Right cardiac atrium (tissue), 5 donors: ENCODE results near the gene SHQ1. TPM values are rescaled to one million over a fixed set of nuclear protein-coding genes. Genes with fewer than 3 reads are reported as not detected.
A peak's percentile ranks its signal among the peaks of the same experiment; 100 is the strongest.

Experiments
- ATAC-seq, 2 donors: fragments of 200-7000 bp; cut with Tn5 transposase; one replicate each; pipeline versions ENCODE4 v1.8.0 to v1.9.1; 2020; ENCODE audit warnings: moderate library complexity in 2 of 2, mild to moderate bottlenecking in 1 of 2
- DNase-seq, 3 donors: peaks; one replicate each; pipeline ENCODE4 v3.0.0-alpha.2; 2020
- H3K27ac ChIP-seq: one replicate; pipeline ENCODE4 v1.5.1; 2013; ENCODE audit warnings: mild to moderate bottlenecking, low read length, control low read depth, moderate library complexity
- H3K27me3 ChIP-seq: one replicate; pipeline ENCODE4 v1.6.1; 2013; ENCODE audit not compliant: control insufficient read depth, insufficient read depth
- H3K4me1 ChIP-seq: one replicate; pipeline ENCODE4 v1.6.1; 2013; ENCODE audit warnings: low read length; ENCODE audit not compliant: control insufficient read depth, insufficient read depth
- H3K4me3 ChIP-seq: one replicate; pipeline ENCODE4 v1.5.1; 2013; ENCODE audit warnings: low read length, control low read depth
- H3K9me3 ChIP-seq: one replicate; pipeline ENCODE4 v1.6.1; 2013; ENCODE audit warnings: low read length; ENCODE audit not compliant: control insufficient read depth
- WGBS: extraction: QIAGEN DNeasy Blood & Tissue Kit; methylation state at CpG from one replicate; pipeline ENCODE4 v1.1.7; 2013; 5-methylcytosine and 5-hydroxymethylcytosine counted together
- intact Hi-C, 4 donors: fragments of 100-400 bp; cut with DNase I; formaldehyde crosslinking; loops; one replicate each; pipeline versions ENCODE4 v1.11.0 to v1.14.0; 2022 to 2023
- long read RNA-seq, 4 donors: library from polyadenylated mRNA; unstranded; transcript quantifications; one replicate each; pipeline ENCODE4 v2.0.0, GENCODE V29; 2020 to 2021
- polyA plus RNA-seq: library from polyadenylated mRNA; stranded (reverse); fragments of 200-250 nt; gene quantifications from one replicate; pipeline ENCODE4 v1.2.3, GENCODE V29; 2013
- total RNA-seq, 4 donors: library from RNA; stranded (reverse); fragmentation: NEBNext Ultra II Directional; extraction: Animal tissue kit (Norgen Biotek cat#: 25700); gene quantifications; one replicate each; pipeline ENCODE4 v1.2.1, GENCODE V29; 2021
- donor health status: healthy with polysubstance abuse.
- donor health status: DM: no; HTN: yes; CAD: no.
- donor health status: DM: no; HTN: no; CAD: no.
- donor health status: DM: no; HTN: yes; CAD: no; lungs with severe emphysema.
- donor health status: DM: yes; HTN: yes; CAD: no.

Gene SHQ1
- total RNA-seq (10 to 100 TPM; 21.0 to 27.1 (median 22.8) TPM), polyA plus RNA-seq (10.7 TPM)
- long read RNA-seq, donor 1, transcript SHQ1-201 (11 exons, 2,879 nt) = major isoform, 53 of 57 reads
- long read RNA-seq, donor 1, partial matches to known transcripts = 1 of 57 reads
- long read RNA-seq, donor 1, other reads (novel, unspliced or antisense) = 3 of 57 reads
- long read RNA-seq, donor 2, transcript SHQ1-201 (11 exons, 2,879 nt) = major isoform, 19 of 21 reads
- long read RNA-seq, donor 2, partial matches to known transcripts = 0 of 21 reads
- long read RNA-seq, donor 2, other reads (novel, unspliced or antisense) = 2 of 21 reads
- long read RNA-seq, donor 3, transcript SHQ1-201 (11 exons, 2,879 nt) = major isoform, 133 of 149 reads
- long read RNA-seq, donor 3, partial matches to known transcripts = 2 of 149 reads
- long read RNA-seq, donor 3, other reads (novel, unspliced or antisense) = 14 of 149 reads
- long read RNA-seq, donor 4, transcript SHQ1-201 (11 exons, 2,879 nt) = major isoform, 22 of 23 reads
- long read RNA-seq, donor 4, partial matches to known transcripts = 1 of 23 reads
- long read RNA-seq, donor 4, other reads (novel, unspliced or antisense) = 0 of 23 reads

DNA sequence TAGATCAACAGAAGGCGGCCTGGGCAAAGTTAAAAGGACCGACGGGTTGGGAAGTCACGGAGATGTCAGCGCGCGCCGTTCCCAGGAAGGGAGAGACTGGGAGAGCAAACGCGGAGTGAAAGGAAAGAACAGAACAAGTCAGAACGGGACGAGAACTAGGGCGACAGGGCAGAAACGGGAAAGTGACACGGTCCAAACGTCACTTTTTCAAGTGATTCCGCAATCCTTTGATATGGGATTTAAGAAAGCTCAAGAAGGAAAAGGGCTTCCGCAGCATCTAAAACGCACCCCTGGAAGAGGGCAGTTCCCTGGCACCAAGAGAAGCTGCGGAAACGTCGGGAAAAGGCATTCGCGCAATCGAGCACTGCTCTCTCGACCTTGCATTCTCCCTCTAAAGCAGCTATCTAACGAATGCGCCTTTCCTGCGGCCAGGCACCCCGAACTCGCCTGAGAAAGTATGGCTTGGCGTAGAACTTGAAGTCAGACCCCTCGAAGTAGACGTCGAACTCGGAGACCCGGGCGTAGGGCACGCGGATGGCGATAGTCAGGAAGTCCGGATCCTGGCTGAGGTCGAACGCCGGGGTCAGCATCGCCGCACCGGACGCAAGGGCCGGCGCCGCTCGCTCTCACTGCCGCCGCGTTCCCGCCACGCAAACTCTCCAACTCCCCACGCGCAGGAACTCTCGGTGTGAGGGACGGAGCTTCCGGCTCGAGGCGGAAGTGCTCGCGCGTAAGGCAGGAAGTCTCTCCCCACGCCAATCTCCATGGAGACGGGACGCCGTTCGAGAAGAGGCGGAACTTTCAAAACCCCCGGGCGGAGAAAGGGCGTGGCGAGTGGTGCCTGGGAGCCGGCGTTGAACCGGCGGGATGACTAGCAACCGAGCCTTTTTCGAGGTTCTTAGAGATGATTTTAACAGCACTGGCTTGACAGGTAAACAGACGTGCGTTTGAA is at the start of gene SHQ1:
Gene SHQ1, minus strand, starts transcription at position 695 of the 952 bp plus-strand sequence. Its CDS starts 105 bp downstream, at position 590.
- DNase-seq = peak; percentile 97 to 99 (median 98)
- ATAC-seq = peak; percentile 99
- under 1% methylated on average over 86 of the region's 86 CpGs for WGBS
- H3K9me3 ChIP-seq = no peaks in the 10 kb centered on the region
- no peaks in the 10 kb centered on the region for H3K27me3 ChIP-seq
- peak within 1 kb of the TSS; percentile 90 for H3K27ac ChIP-seq
- intact Hi-C loops = loop anchor here in 2 of 4 donors (10.0 kb wide), 2 partner anchors 227 to 237 kb away; no protein-coding TSS in a partner anchor
- no peaks in the 10 kb centered on the region for H3K4me1 ChIP-seq
- peak within 1 kb of the TSS; percentile 96 for H3K4me3 ChIP-seq

DNA sequence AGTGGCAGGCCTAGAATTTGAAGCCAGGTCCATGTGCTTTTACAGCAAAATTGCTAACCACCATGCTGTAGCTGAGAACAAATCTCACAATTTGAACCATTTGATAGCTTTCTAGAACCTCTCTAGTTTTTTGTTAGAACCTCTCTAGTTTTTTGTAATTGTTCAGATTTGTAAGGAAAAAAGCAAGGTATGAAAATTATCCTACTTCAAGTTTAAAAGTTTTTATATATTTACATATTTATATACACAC is 49.4 kb upstream of the SHQ1 start:
- ATAC-seq = no peak
- Histone ChIP-seq H3K4me3 (no peak overlapping the region), H3K4me1 (peaks cover 3% of the 10 kb centered on the region), H3K9me3 (no peaks in the 10 kb centered on the region), H3K27ac (no peak overlapping the region), H3K27me3 (no peaks in the 10 kb centered on the region)
- no peak for DNase-seq
- intact Hi-C loops = no loop called here

DNA sequence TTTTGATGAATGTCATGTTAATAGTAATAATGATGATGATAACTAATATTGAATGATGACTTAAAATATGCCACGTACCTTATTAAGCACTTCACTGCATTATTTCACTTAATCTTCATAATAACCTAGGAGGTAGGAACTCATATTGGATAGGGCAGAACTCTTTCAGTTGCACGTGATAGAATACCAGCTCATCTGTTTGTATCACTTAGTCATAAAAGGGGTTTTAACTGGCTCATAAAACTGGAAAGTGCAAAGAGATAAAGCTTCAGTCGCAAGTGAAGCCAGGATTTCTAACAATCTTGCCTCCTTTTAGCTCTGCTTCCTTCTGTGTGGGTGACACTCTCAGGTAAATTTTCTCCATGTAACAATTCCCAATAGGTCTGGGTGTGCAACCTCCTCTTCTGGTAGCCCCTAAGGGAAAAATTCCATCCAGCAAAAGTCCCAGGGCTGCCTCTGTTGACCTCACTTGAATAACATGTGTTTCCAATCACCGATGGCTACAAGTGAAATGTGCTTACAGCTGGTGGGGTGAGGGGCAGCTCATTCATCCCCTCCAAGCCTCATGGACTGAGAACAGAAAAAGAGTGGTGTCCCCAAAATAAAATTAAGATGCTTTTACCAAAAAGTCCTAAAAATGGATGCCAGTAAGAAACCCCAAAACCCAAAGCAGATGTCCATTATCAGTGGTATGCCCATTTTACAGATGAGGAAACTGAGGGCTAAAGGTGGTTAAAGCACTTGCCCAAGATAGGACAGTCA is 48.9 kb upstream of the SHQ1 start:
- no peaks in the 10 kb centered on the region for H3K27me3 ChIP-seq
- intact Hi-C loops = no loop called here
- DNase-seq (no peak), ATAC-seq (no peak)
- no peak overlapping the region for H3K27ac ChIP-seq
- H3K4me1 ChIP-seq = peaks cover 5% of the 10 kb centered on the region
- no peak overlapping the region for H3K4me3 ChIP-seq
- H3K9me3 ChIP-seq = no peaks in the 10 kb centered on the region
- 49% methylated on average over 4 of the region's 4 CpGs for WGBS

DNA sequence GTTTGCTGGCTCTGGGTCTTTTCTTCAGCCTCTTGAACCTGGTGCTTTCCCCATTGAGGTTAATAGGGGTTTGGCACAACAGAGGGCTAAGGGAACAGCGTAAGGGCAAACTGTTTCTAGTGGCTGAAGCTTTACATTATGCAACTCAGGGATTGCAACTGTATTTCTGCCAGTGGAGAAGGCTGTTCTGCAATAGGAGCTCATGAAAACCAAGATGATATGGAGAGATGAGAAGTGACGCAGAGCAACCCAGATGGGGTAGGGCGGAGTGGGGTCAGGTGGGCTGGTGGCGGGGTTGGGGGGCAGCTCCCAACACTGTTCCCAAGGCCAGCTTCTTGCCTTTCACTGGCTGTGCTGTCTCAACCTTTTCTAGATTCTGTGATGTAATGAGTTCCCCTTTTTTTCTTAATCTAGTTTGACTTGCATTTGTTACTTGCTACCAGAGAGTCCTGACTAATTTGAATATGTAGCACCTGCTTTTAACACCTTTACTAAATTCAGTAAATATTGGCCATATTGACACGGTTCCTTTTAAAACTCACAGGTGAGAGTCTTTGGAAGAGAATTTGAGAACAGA is 46.8 kb upstream of the SHQ1 start:
- Histone ChIP-seq H3K9me3 (no peaks in the 10 kb centered on the region), H3K27me3 (no peaks in the 10 kb centered on the region), H3K4me1 (peaks cover 9% of the 10 kb centered on the region), H3K27ac (no peak overlapping the region), H3K4me3 (no peak overlapping the region)
- DNase-seq = no peak
- 84% methylated on average over 5 of the region's 5 CpGs for WGBS
- intact Hi-C loops = no loop called here
- no peak for ATAC-seq

DNA sequence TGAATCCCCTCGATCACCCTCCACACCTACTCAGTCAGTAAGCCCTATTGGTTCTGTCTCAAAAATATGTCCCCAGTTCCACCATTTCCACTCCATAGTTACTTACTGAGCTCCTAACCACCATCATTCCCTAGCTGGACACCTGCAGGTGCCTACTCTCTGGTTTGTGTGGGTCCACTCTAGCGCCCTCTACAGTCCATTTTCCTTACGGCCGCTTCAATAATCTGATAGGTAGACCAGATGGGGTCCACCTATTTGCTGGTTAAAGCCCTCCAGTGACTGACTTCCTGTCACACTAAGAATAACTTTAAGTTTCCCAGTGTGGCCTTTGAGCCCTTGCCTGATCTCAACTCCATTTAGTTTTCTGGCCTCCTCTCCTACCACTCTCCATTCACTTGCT is 44.6 kb upstream of the SHQ1 start:
- WGBS = 58% methylated on average over 4 of the region's 4 CpGs
- peak overlapping the region; percentile 59 for H3K27ac ChIP-seq
- H3K27me3 ChIP-seq = no peaks in the 10 kb centered on the region
- ATAC-seq = no peak
- DNase-seq = no peak
- H3K4me3 ChIP-seq = no peak overlapping the region
- H3K9me3 ChIP-seq = no peaks in the 10 kb centered on the region
- intact Hi-C loops = no loop called here
- H3K4me1 ChIP-seq = peaks cover 9% of the 10 kb centered on the region

DNA sequence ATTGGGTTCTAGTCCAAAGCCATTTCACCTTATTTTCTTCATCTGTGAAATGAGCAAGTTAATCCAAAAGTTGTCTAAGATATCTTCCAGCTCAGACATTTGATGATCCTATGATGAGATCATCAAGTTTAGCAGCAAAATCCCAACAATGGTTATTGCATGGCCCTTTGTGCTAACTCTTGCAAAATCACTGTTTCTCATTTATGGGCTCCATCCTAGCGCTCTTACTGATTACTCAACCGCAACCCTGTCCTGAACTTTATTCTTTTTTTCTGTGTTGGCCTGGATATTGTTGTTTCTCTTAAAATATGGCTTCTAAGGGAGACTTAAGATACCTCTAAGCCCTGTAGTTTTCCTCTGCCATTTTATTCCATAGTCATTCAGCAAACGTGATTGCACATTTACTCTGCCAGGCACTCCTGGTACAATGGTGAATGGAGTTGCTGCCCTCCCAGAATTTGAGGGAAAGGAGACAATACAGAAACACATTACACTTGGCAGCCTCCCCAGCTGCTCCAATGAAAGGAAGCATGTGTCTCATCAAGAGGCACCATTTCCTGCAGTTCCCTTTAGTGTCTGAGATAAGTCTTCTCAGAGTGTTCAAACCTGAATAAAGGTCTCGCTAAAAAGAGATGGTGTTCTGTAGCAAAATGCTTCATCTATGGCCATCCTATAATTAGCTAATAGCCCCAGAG is 44.0 kb upstream of the SHQ1 start:
- Histone ChIP-seq H3K27ac (peak overlapping the region; percentile 70), H3K4me3 (no peak overlapping the region), H3K27me3 (no peaks in the 10 kb centered on the region), H3K9me3 (no peaks in the 10 kb centered on the region), H3K4me1 (peaks cover 9% of the 10 kb centered on the region)
- WGBS = 38% methylated on average over 4 of the region's 4 CpGs
- DNase-seq = peak in 1 of 3 donors; percentile 75
- peak; percentile 57 for ATAC-seq
- intact Hi-C loops = no loop called here

DNA sequence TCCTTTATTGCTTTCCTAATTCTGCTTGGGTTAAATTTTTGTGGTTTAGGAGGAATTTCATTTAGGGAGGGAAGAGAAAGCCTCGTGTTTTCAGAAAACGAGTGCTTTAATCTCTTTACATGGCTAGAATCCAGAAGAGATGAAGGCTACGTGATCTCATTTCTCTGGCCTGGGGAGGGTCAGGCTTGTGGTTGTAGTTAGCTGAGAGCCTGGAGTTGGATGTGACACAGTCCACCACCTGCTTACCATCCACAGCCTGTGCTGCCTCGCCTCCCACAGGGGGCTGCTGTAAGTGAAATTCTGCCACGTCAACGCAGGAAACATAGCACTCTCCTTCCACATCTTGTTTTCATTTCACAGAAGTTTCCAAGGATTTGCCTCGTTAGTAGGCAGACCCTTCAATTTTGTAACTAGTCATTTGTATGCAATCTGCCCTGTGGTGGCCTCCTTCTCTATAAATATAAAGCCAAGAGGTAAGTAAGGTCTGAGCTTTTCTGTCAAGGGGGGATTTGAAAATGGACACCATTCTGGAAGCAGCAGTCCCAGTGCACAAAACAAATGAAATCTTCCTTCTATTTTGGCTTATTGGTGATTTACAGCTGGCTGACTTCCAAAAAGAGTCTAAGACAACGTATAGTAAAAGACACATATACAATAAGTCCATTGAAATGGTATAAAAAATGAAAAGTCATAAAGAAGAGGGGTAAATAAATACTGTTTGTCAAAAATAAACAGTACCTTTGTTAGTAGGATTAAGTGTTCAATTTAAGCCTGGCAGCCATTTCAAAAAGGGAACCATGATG is 43.0 kb upstream of the SHQ1 start:
- peak overlapping the region; percentile 77 for H3K27ac ChIP-seq
- no peaks in the 10 kb centered on the region for H3K27me3 ChIP-seq
- peaks cover 9% of the 10 kb centered on the region for H3K4me1 ChIP-seq
- no peak overlapping the region for H3K4me3 ChIP-seq
- DNase-seq = peak; percentile 69 to 86 (median 79)
- WGBS = 18% methylated on average over 8 of the region's 8 CpGs
- ATAC-seq = peak; percentile 71 to 77
- intact Hi-C loops = no loop called here
- no peaks in the 10 kb centered on the region for H3K9me3 ChIP-seq

DNA sequence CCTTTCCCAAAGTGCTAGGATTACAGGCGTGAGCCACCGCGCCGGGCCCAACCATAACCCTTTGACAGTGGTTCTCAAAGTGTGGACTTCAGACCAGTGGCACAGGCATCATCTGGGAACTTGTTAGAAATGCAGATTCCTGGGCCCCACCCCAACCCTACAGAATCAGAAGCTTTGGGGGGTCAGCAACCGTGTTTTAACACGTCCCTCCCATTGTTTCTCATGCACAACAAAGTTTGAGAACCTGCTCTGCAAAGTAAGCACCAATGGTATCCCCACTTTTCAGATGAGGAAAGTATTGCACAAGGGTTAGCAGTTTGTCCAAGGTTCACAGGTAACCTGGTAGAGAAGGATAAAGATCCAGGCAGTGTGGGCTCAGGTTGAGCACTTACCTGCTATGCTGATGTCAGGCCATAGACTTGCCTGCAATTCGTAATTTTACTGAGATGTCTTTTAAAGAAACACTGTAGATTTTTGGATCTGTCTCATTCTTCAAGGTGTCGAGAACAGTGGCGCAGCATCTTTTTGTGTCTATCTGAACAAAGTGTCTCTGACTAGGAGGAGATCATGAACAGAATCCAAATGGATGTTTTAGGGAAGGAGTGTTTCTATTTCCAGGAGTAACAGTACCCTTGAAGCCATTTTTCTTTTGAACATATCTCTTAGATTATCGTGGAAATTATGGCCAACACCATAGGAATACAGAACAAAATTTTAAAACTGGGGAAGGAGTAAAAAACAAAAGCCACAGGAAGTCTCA is 42.1 kb upstream of the SHQ1 start:
- Histone ChIP-seq H3K9me3 (no peaks in the 10 kb centered on the region), H3K27me3 (no peaks in the 10 kb centered on the region), H3K4me1 (peaks cover 8% of the 10 kb centered on the region), H3K4me3 (no peak overlapping the region), H3K27ac (peak overlapping the region; percentile 79)
- intact Hi-C loops = no loop called here
- ATAC-seq (no peak), DNase-seq (no peak)
- WGBS = 70% methylated on average over 10 of the region's 10 CpGs
